ENCODE results near the gene SMC1B.

GRCh38 chr22:45445031-45445710, 31.8 kb upstream of the SMC1B start:
- TF ChIP-seq CTCF (conservative IDR thresholded peaks at IDR 0.05; ENCODE audit: low read depth, low read length): no peak
- TF ChIP-seq EZH2 (IDR thresholded peaks at IDR 0.05; ENCODE audit: borderline replicate concordance, low read depth, low read length, poor library complexity, severe bottlenecking): no peak
